Upper lobe of right lung (tissue), 1 donor: Measurements from ENCODE around the gene TNFAIP8. TPM values are rescaled to one million over a fixed set of nuclear protein-coding genes. Genes with fewer than 3 reads are reported as not detected.
"Not testable (repeated sequence)": the region's sequence is repeated elsewhere in the genome, so short reads cannot be mapped to it uniquely, and the experiment has no call there.

Experiments used
- ATAC-seq: fragments of 200-7000 bp; cut with Tn5 transposase; one replicate; pipeline ENCODE4 v1.9.1; 2020; ENCODE audit warnings: mild to moderate bottlenecking, moderate library complexity
- DNase-seq: peaks from one replicate; pipeline ENCODE4 v3.0.0-alpha.2; 2020
- H3K27ac ChIP-seq: fragments of 200-600 bp; one replicate; pipeline ENCODE4 v1.8.0; 2022
- H3K27me3 ChIP-seq: fragments of 200-600 bp; one replicate; pipeline ENCODE4 v1.8.0; 2022; ENCODE audit warnings: mild to moderate bottlenecking
- H3K36me3 ChIP-seq: fragments of 200-600 bp; one replicate; pipeline ENCODE4 v1.8.0; 2022
- H3K4me1 ChIP-seq: fragments of 200-600 bp; one replicate; pipeline ENCODE4 v1.8.0; 2022
- H3K4me3 ChIP-seq: fragments of 200-600 bp; one replicate; pipeline ENCODE4 v1.8.0; 2022; ENCODE audit warnings: mild to moderate bottlenecking
- H3K9me3 ChIP-seq: fragments of 200-600 bp; one replicate; pipeline ENCODE4 v1.8.0; 2022
- CTCF ChIP-seq: fragments of 200-600 bp; IDR thresholded peaks from one replicate; pipeline ENCODE4 v1.8.0; 2022; ENCODE audit warnings: antibody characterized with exemption
- intact Hi-C: fragments of 100-400 bp; cut with DNase I; formaldehyde crosslinking; loops from one replicate; pipeline ENCODE4 v1.11.0; 2022
- total RNA-seq: library from RNA; stranded (reverse); fragmentation: NEBNext Ultra II Directional; extraction: Animal tissue kit (Norgen Biotek cat#: 25700); gene quantifications from one replicate; pipeline ENCODE4 v1.2.1, GENCODE V29; 2021
- donor health status: DM: no; HTN: yes; CAD: no; lungs with severe emphysema.

Gene TNFAIP8
- total RNA-seq, 1 donor from 2014 or later = 22.4 TPM

- Histone ChIP-seq H3K4me1 (no peaks in the 10 kb centered on the region), H3K36me3 (no peaks in the 10 kb centered on the region), H3K4me3 (no peak overlapping the region), H3K27ac (no peak overlapping the region), H3K27me3 (no peaks in the 10 kb centered on the region), H3K9me3 (no peaks in the 10 kb centered on the region)
- peak; percentile 95 for ATAC-seq
- DNase-seq = peak; percentile 90
- intact Hi-C loops = no loop called here
- TF ChIP-seq CTCF = peak; percentile 53
Measured at GRCh38 chr5:119435436-119436132, 79.8 kb downstream of the TNFAIP8 start.

- H3K36me3 ChIP-seq, DNase-seq, intact Hi-C loops, H3K27ac ChIP-seq, H3K27me3 ChIP-seq, H3K4me3 ChIP-seq, ATAC-seq, H3K4me1 ChIP-seq, H3K9me3 ChIP-seq: not testable (repeated sequence)
Measured at GRCh38 chr5:119437785-119438586, 82.2 kb downstream of the TNFAIP8 start.

GRCh38 chr5:119438587-119438917 lies 82.7 kb downstream of the TNFAIP8 start:
- H3K36me3 ChIP-seq, H3K4me1 ChIP-seq, DNase-seq, H3K9me3 ChIP-seq, H3K27me3 ChIP-seq, ATAC-seq, intact Hi-C loops: not testable (repeated sequence)
- Histone ChIP-seq H3K4me3 (peak overlapping the region; percentile 8), H3K27ac (peak overlapping the region; percentile 11)

GRCh38 chr5:119439140-119439631 lies 83.4 kb downstream of the TNFAIP8 start:
- ATAC-seq (peak; percentile 85), DNase-seq (no peak)
- intact Hi-C loops = no loop called here
- Histone ChIP-seq H3K4me3 (peak overlapping the region; percentile 8), H3K27ac (peak overlapping the region; percentile 11), H3K4me1 (no peaks in the 10 kb centered on the region), H3K27me3 (no peaks in the 10 kb centered on the region), H3K36me3 (no peaks in the 10 kb centered on the region), H3K9me3 (no peaks in the 10 kb centered on the region)
- no peak for TF ChIP-seq CTCF

- H3K4me3 ChIP-seq, H3K36me3 ChIP-seq, H3K9me3 ChIP-seq, H3K4me1 ChIP-seq, H3K27ac ChIP-seq, DNase-seq, ATAC-seq, intact Hi-C loops, H3K27me3 ChIP-seq: not testable (repeated sequence)
Measured at GRCh38 chr5:119439632-119440031, 83.8 kb downstream of the TNFAIP8 start.

GRCh38 chr5:119444643-119445042 lies 88.8 kb downstream of the TNFAIP8 start:
- H3K27ac ChIP-seq, H3K27me3 ChIP-seq, H3K9me3 ChIP-seq, H3K4me3 ChIP-seq, H3K36me3 ChIP-seq, ATAC-seq, intact Hi-C loops, DNase-seq, H3K4me1 ChIP-seq: not testable (repeated sequence)

GRCh38 chr5:119445544-119445943 lies 89.7 kb downstream of the TNFAIP8 start:
- TF ChIP-seq CTCF = no peak
- Histone ChIP-seq H3K27me3 (no peaks in the 10 kb centered on the region), H3K4me3 (no peak overlapping the region), H3K36me3 (no peaks in the 10 kb centered on the region), H3K27ac (no peak overlapping the region), H3K9me3 (no peaks in the 10 kb centered on the region), H3K4me1 (no peaks in the 10 kb centered on the region)
- no peak for ATAC-seq
- intact Hi-C loops = no loop called here
- DNase-seq = no peak

Other genes with a start within 250 kb of the TNFAIP8 start
- 335 TPM for gene HSD17B4, start 96.5 kb downstream of the TNFAIP8 start, total RNA-seq